ENCODE results near the gene UCP3. TPM values are rescaled to one million over a fixed set of nuclear protein-coding genes. Genes with fewer than 3 reads are reported as not detected.

Gene UCP3
- total and polyA plus RNA-seq, 7 donors = 8.9 to 587 (median 202) TPM

- Histone ChIP-seq H3K4me1 (no peaks in the 10 kb centered on the region), H3K4me3 (no peak overlapping the region), H3K36me3 (ENCODE audit: insufficient read depth in 1 of 2, low read depth in 1 of 2) (no peaks in the 10 kb centered on the region), H3K27ac (no peak overlapping the region), H3K9me3 (no peaks in the 10 kb centered on the region), H3K27me3 (ENCODE audit: insufficient read depth in 3 of 3, low read length in 2 of 3) (no peaks in the 10 kb centered on the region)
- no peak for DNase-seq
- WGBS, 3 donors = 84 to 89% (median 86%) methylated on average over 7 of the region's 7 CpGs
- intact Hi-C loops (cut with DNase I) = no loop called here
- no peak for TF ChIP-seq CTCF (IDR thresholded peaks at IDR 0.05)
- no peak for ATAC-seq
These were observed 57.1 kb downstream of the UCP3 start for GRCh38 chr11:73951797-73952196.

- no peak for DNase-seq
- 75 to 85% (median 79%) methylated on average over 12 of the region's 12 CpGs for WGBS, 3 donors
These were observed 57.8 kb downstream of the UCP3 start, which contains the start of gene DNAJB13 for GRCh38 chr11:73950869-73951710. Gene DNAJB13 (plus strand): TSS chr11:73951026. CDS start chr11:73951070, 44 bp downstream.

More at GRCh38 chr11:73950869-73951710, 57.8 kb downstream of the UCP3 start, which contains the start of gene DNAJB13:
- Histone ChIP-seq H3K27me3 (ENCODE audit: insufficient read depth in 3 of 3, low read length in 2 of 3) (no peaks in the 10 kb centered on the region), H3K9me3 (no peaks in the 10 kb centered on the region), H3K36me3 (ENCODE audit: insufficient read depth in 1 of 2, low read depth in 1 of 2) (no peaks in the 10 kb centered on the region), H3K4me3 (no peak within 1 kb of the TSS), H3K27ac (no peak within 1 kb of the TSS), H3K4me1 (no peaks in the 10 kb centered on the region)
- TF ChIP-seq CTCF (IDR thresholded peaks at IDR 0.05) = no peak
- intact Hi-C loops (cut with DNase I) = no loop called here
- ATAC-seq = peak in 2 of 4 donors; percentile 46 to 56

Other genes starting within 250 kb of the UCP3 start
- gene RAB6A, start 248.0 kb downstream of the UCP3 start, total RNA-seq = 10 to 100 TPM; 74.9 to 88.2 (median 86.9) TPM
- 100 to 1,000 TPM in 1 of 3 donors, 10 to 100 TPM in 2; 49.4 to 117 (median 58.4) TPM for gene RAB6A, start 248.0 kb downstream of the UCP3 start, polyA plus RNA-seq
- gene MRPL48, start 221.2 kb downstream of the UCP3 start, total RNA-seq = 10 to 100 TPM; 23.8 to 35.2 (median 24.7) TPM
- 10 to 100 TPM; 26.4 to 31.9 (median 31.5) TPM for gene MRPL48, start 221.2 kb downstream of the UCP3 start, polyA plus RNA-seq
- gene COA4, start 132.2 kb downstream of the UCP3 start, total RNA-seq = 10 to 100 TPM; 59.6 to 74.8 (median 68.2) TPM
- gene COA4, start 132.2 kb downstream of the UCP3 start, polyA plus RNA-seq = 100 to 1,000 TPM in 2 of 3 donors, 10 to 100 TPM in 1; 59.3 to 138 (median 104) TPM
- gene PAAF1, start 132.1 kb downstream of the UCP3 start, total RNA-seq = 1 to 10 TPM; 6.6 to 9.5 (median 8.3) TPM
- 10 to 100 TPM in 2 of 3 donors, 1 to 10 TPM in 1; 8.2 to 12.0 (median 11.8) TPM for gene PAAF1, start 132.1 kb downstream of the UCP3 start, polyA plus RNA-seq
- gene DNAJB13, start 58.1 kb downstream of the UCP3 start, total RNA-seq = not detected
- gene DNAJB13, start 58.1 kb downstream of the UCP3 start, polyA plus RNA-seq = under 1 TPM in 1 of 3 donors, not detected in 2; 0.03 TPM
- gene UCP2, start 26.2 kb downstream of the UCP3 start, total RNA-seq = 10 to 100 TPM; 40.8 to 99.5 (median 66.1) TPM
- gene UCP2, start 26.2 kb downstream of the UCP3 start, polyA plus RNA-seq = 10 to 100 TPM; 11.8 to 90.6 (median 89.6) TPM
- gene C2CD3, start 161.9 kb upstream of the UCP3 start, total RNA-seq = 10 to 100 TPM in 2 of 4 donors, 1 to 10 TPM in 2; 5.1 to 14.4 (median 9.7) TPM
- gene C2CD3, start 161.9 kb upstream of the UCP3 start, polyA plus RNA-seq = 10 to 100 TPM in 1 of 3 donors, 1 to 10 TPM in 2; 8.4 to 12.6 (median 9.7) TPM
- gene PPME1, start 162.2 kb upstream of the UCP3 start, total RNA-seq = 10 to 100 TPM; 39.5 to 45.9 (median 43.3) TPM
- 10 to 100 TPM; 28.3 to 47.9 (median 30.3) TPM for gene PPME1, start 162.2 kb upstream of the UCP3 start, polyA plus RNA-seq